ENCODE data around the gene RBMX.
"Not testable (repeated sequence)": the region's sequence is repeated elsewhere in the genome, so short reads cannot be mapped to it uniquely, and the experiment has no call there.

RBMX gene

DNA sequence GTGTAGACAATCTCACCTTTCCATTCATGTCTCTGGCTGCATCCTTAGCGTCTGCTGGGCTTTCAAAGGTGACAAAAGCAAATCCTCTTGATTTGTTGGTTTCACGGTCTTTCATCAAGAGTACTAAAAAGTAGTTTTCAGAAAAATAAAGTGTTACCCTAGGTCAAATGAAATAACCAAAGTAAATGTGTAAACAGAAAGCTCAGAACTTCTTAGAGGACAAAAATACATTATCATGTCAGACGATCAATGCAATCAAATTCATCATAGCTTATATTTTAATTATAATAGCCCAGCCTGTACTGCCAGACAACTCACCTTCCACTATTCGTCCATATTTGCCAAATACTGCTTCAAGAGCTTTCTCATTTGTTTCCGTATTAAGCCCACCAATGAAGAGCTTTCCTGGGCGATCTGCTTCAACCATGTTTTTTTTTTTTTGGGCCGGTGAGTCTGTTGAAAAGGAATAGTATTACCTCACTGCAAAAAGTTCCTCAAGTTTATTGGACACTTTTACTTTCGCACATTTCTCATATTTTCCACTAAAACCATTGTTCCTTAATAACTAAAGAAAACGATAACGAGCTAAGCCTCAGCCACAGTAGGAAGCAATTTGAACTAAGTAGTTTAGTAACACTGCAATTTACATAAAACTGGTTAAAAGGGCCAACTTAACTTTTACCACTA, 1.4 kb downstream of the RBMX start:
- Histone ChIP-seq H3K9me3 (ENCODE audit: control insufficient read depth, low read length) (no peaks in the 10 kb centered on the region), H3K36me3 (ENCODE audit: control insufficient read depth, insufficient read depth, low read length) (peaks cover 47% of the 10 kb centered on the region), H3K4me1 (ENCODE audit: control insufficient read depth, insufficient read depth, low read length, poor library complexity, severe bottlenecking) (no peaks in the 10 kb centered on the region), H3K27ac (ENCODE audit: low read depth, low read length, severe bottlenecking) (peak overlapping the region; percentile 89), H3K4me3 (ENCODE audit: extremely low read depth, insufficient read depth, low read length, poor library complexity, severe bottlenecking) (peak overlapping the region; percentile 69)
- no CpG with 5 or more reads among the region's 10 CpGs for WGBS, 2 experiments (ENCODE audit: insufficient coverage in 2 of 2)

DNA sequence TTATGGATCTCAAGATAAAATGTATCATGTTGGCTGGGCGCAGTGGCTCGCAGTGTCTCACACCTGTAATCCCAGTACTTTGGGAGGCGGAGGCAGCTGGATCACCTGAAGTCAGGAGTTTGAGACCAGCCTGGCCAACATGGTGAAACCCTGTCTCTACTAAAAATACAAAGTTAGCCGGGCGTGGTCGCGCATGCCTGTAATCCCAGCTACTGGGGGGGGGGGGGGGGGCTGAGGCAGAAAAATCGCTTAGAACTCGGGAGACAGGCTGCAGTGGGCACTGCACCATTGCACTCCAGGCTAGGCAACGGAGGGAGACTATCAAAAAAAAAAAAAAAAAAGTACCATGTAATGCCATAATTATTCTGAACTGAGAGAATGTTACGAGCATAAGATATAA, 2.1 kb downstream of the RBMX start:
- H3K4me3 ChIP-seq (ENCODE audit: extremely low read depth, insufficient read depth, low read length, poor library complexity, severe bottlenecking), result peak overlapping the region; percentile 69
- no peaks in the 10 kb centered on the region for H3K9me3 ChIP-seq (ENCODE audit: control insufficient read depth, low read length)
- peaks cover 47% of the 10 kb centered on the region for H3K36me3 ChIP-seq (ENCODE audit: control insufficient read depth, insufficient read depth, low read length)
- no peak overlapping the region for H3K27ac ChIP-seq (ENCODE audit: low read depth, low read length, severe bottlenecking)
- WGBS, 2 experiments (ENCODE audit: insufficient coverage in 2 of 2), result no CpG with 5 or more reads among the region's 11 CpGs
- H3K4me1 ChIP-seq (ENCODE audit: control insufficient read depth, insufficient read depth, low read length, poor library complexity, severe bottlenecking), result no peaks in the 10 kb centered on the region

DNA sequence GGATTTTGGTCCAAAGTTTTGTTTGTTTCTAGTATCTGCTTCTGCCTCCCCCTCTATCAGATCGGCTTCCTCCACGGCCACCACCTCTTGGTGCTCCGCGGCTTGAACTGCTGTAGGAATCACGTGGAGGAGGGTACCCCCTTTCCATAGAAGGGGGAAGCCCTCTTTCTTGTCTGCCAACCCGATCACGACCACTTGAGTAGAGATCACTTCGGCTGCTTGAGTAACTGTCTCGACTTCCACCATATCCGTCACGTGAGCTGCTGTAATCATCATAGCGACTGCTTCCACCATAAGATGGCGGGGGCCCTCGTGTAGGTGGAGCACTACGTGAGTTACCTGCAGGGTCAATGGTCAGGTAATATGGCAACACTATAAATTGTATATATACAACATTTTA, 6.4 kb downstream of the RBMX start:
- not testable (repeated sequence) for H3K27ac ChIP-seq (ENCODE audit: low read depth, low read length, severe bottlenecking); H3K9me3 ChIP-seq (ENCODE audit: control insufficient read depth, low read length); H3K4me1 ChIP-seq (ENCODE audit: control insufficient read depth, insufficient read depth, low read length, poor library complexity, severe bottlenecking); H3K4me3 ChIP-seq (ENCODE audit: extremely low read depth, insufficient read depth, low read length, poor library complexity, severe bottlenecking)
- H3K36me3 ChIP-seq (ENCODE audit: control insufficient read depth, insufficient read depth, low read length), result peaks cover 89% of the 10 kb centered on the region
- 95% methylated on average over 4 of the region's 15 CpGs; no CpG with 5 or more reads in 1 of the 2 experiments for WGBS, 2 experiments (ENCODE audit: insufficient coverage in 2 of 2)

DNA sequence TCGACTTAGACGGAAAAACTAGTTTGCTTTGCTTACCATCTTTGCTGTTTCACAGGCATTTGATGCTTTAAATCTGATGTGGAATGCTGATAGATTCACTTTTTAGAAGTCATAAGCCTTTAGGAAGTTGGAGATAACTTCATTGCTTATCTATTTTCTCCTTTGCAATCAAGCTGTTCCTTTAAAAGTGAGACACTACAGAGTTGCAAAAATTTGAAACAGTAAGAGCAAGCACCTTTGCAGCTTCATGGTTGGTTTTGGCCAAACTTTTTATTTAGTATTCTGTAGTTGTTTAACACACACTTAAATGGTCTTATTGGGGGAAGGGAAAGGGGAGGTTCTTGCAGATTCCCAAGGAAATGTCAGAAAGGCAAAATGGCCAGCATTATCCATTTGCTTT, 7.3 kb downstream of the RBMX start:
- 100% methylated on average over 2 of the region's 2 CpGs; no CpG with 5 or more reads in 1 of the 2 experiments for WGBS, 2 experiments (ENCODE audit: insufficient coverage in 2 of 2)
- not testable (repeated sequence) for H3K4me3 ChIP-seq (ENCODE audit: extremely low read depth, insufficient read depth, low read length, poor library complexity, severe bottlenecking); H3K4me1 ChIP-seq (ENCODE audit: control insufficient read depth, insufficient read depth, low read length, poor library complexity, severe bottlenecking); H3K9me3 ChIP-seq (ENCODE audit: control insufficient read depth, low read length); H3K27ac ChIP-seq (ENCODE audit: low read depth, low read length, severe bottlenecking)
- peaks cover 90% of the 10 kb centered on the region for H3K36me3 ChIP-seq (ENCODE audit: control insufficient read depth, insufficient read depth, low read length)

GRCh38 chrX:136872091-136872700, 8.3 kb downstream of the RBMX start:
- H3K4me3 ChIP-seq (ENCODE audit: extremely low read depth, insufficient read depth, low read length, poor library complexity, severe bottlenecking), result no peak overlapping the region
- no peaks in the 10 kb centered on the region for H3K9me3 ChIP-seq (ENCODE audit: control insufficient read depth, low read length)
- WGBS, 2 experiments (ENCODE audit: insufficient coverage in 2 of 2), result 83 to 89% methylated on average over 1 to 3 of the region's 5 CpGs
- no peak overlapping the region for H3K27ac ChIP-seq (ENCODE audit: low read depth, low read length, severe bottlenecking)
- peaks cover 4% of the 10 kb centered on the region for H3K4me1 ChIP-seq (ENCODE audit: control insufficient read depth, insufficient read depth, low read length, poor library complexity, severe bottlenecking)
- H3K36me3 ChIP-seq (ENCODE audit: control insufficient read depth, insufficient read depth, low read length), result peaks cover 91% of the 10 kb centered on the region

DNA sequence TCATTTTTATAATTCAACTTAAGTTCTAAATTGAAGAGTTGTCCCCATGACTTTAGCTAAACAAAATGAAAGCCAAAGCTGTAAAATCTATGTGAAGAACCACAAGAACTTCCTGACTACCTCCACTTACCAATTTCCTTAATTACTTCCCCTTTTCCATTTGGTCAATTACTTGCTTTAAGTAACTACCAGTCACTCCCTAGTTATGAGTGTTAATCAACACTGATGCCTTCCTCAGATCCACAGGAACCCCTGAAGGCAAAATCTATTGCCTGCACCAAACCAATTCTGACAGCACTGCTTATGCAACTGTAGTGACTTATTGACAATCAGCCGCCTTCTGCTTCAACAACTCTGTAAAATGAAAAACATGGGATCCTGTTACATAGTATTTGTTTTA, 10.5 kb downstream of the RBMX start:
- Histone ChIP-seq H3K4me3 (ENCODE audit: extremely low read depth, insufficient read depth, low read length, poor library complexity, severe bottlenecking) (no peak overlapping the region), H3K27ac (ENCODE audit: low read depth, low read length, severe bottlenecking) (no peak overlapping the region), H3K9me3 (ENCODE audit: control insufficient read depth, low read length) (no peaks in the 10 kb centered on the region), H3K4me1 (ENCODE audit: control insufficient read depth, insufficient read depth, low read length, poor library complexity, severe bottlenecking) (peaks cover 4% of the 10 kb centered on the region), H3K36me3 (ENCODE audit: control insufficient read depth, insufficient read depth, low read length) (peaks cover 89% of the 10 kb centered on the region)
- WGBS, 2 experiments (ENCODE audit: insufficient coverage in 2 of 2), result no CpG with 5 or more reads among the region's 1 CpG

GRCh38 chrX:136868283-136869055, 12.1 kb downstream of the RBMX start:
- Histone ChIP-seq H3K4me3 (ENCODE audit: extremely low read depth, insufficient read depth, low read length, poor library complexity, severe bottlenecking) (no peak overlapping the region), H3K27ac (ENCODE audit: low read depth, low read length, severe bottlenecking) (no peak overlapping the region), H3K36me3 (ENCODE audit: control insufficient read depth, insufficient read depth, low read length) (peaks cover 87% of the 10 kb centered on the region), H3K9me3 (ENCODE audit: control insufficient read depth, low read length) (no peaks in the 10 kb centered on the region), H3K4me1 (ENCODE audit: control insufficient read depth, insufficient read depth, low read length, poor library complexity, severe bottlenecking) (peaks cover 4% of the 10 kb centered on the region)
- no CpG with 5 or more reads among the region's 9 CpGs for WGBS, 2 experiments (ENCODE audit: insufficient coverage in 2 of 2)

GRCh38 chrX:136867518-136867917, 13.0 kb downstream of the RBMX start:
- no peak overlapping the region for H3K4me3 ChIP-seq (ENCODE audit: extremely low read depth, insufficient read depth, low read length, poor library complexity, severe bottlenecking)
- peaks cover 87% of the 10 kb centered on the region for H3K36me3 ChIP-seq (ENCODE audit: control insufficient read depth, insufficient read depth, low read length)
- peaks cover 4% of the 10 kb centered on the region for H3K4me1 ChIP-seq (ENCODE audit: control insufficient read depth, insufficient read depth, low read length, poor library complexity, severe bottlenecking)
- no peaks in the 10 kb centered on the region for H3K9me3 ChIP-seq (ENCODE audit: control insufficient read depth, low read length)
- 100% methylated on average over 1 of the region's 3 CpGs; no CpG with 5 or more reads in 1 of the 2 experiments for WGBS, 2 experiments (ENCODE audit: insufficient coverage in 2 of 2)
- H3K27ac ChIP-seq (ENCODE audit: low read depth, low read length, severe bottlenecking), result no peak overlapping the region

GRCh38 chrX:136867096-136867491, 13.4 kb downstream of the RBMX start:
- Histone ChIP-seq H3K4me3 (ENCODE audit: extremely low read depth, insufficient read depth, low read length, poor library complexity, severe bottlenecking) (no peak overlapping the region), H3K27ac (ENCODE audit: low read depth, low read length, severe bottlenecking) (no peak overlapping the region), H3K9me3 (ENCODE audit: control insufficient read depth, low read length) (no peaks in the 10 kb centered on the region), H3K4me1 (ENCODE audit: control insufficient read depth, insufficient read depth, low read length, poor library complexity, severe bottlenecking) (no peaks in the 10 kb centered on the region), H3K36me3 (ENCODE audit: control insufficient read depth, insufficient read depth, low read length) (peaks cover 86% of the 10 kb centered on the region)
- 100% methylated on average over 1 of the region's 4 CpGs; no CpG with 5 or more reads in 1 of the 2 experiments for WGBS, 2 experiments (ENCODE audit: insufficient coverage in 2 of 2)

- Histone ChIP-seq H3K36me3 (ENCODE audit: control insufficient read depth, insufficient read depth, low read length) (peaks cover 86% of the 10 kb centered on the region), H3K4me1 (ENCODE audit: control insufficient read depth, insufficient read depth, low read length, poor library complexity, severe bottlenecking) (no peaks in the 10 kb centered on the region), H3K9me3 (ENCODE audit: control insufficient read depth, low read length) (no peaks in the 10 kb centered on the region), H3K27ac (ENCODE audit: low read depth, low read length, severe bottlenecking) (no peak overlapping the region), H3K4me3 (ENCODE audit: extremely low read depth, insufficient read depth, low read length, poor library complexity, severe bottlenecking) (no peak overlapping the region)
- WGBS, 2 experiments (ENCODE audit: insufficient coverage in 2 of 2), result 92% methylated on average over 4 of the region's 14 CpGs; no CpG with 5 or more reads in 1 of the 2 experiments
Observed at GRCh38 chrX:136866337-136867095, 14.0 kb downstream of the RBMX start.

All from mesodermal cell (in vitro differentiated cells).